Measurements from ENCODE around the gene CDX1. TPM values are rescaled to one million over a fixed set of nuclear protein-coding genes. Genes with fewer than 3 reads are reported as not detected.

CDX1 gene
- total RNA-seq, 2 experiments from 2014 or later, result not detected

- ATAC-seq (peak; percentile 98), DNase-seq (peak; percentile 86)
- Mint-ChIP-seq H3K27me3 (peaks cover 6% of the 10 kb centered on the region), H3K9me3 (no peaks in the 10 kb centered on the region), H3K27ac (no peak overlapping the region), H3K36me3 (ENCODE audit: low read depth) (no peaks in the 10 kb centered on the region), H3K4me3 (no peak overlapping the region), H3K4me1 (ENCODE audit: low read depth) (peaks cover 2% of the 10 kb centered on the region)
- ChIA-PET POLR2A (interaction anchor here (0.7 kb wide), 1 partner anchor 87 kb away, joined by 3 read pairs; no protein-coding TSS in a partner anchor), CTCF (interaction anchor here (0.6 to 4.7 kb wide), 19 partner anchors 8 to 212 kb away, joined by 3 to 47 read pairs (median 3); partner anchors contain the start of gene CDX1)
- TF ChIP-seq CTCF (IDR thresholded peaks at IDR 0.05), result peak; percentile 79
- intact Hi-C loops (cut with micrococcal nuclease), result loop anchor here (1.0 to 2.0 kb wide), 2 partner anchors 57 to 87 kb away; no protein-coding TSS in a partner anchor
These were observed 51.5 kb downstream of the CDX1 start for GRCh38 chr5:150217873-150218692.

- intact Hi-C loops (cut with micrococcal nuclease), result loop anchor here (1.0 to 2.0 kb wide), 2 partner anchors 57 to 88 kb away; no protein-coding TSS in a partner anchor
- POLR2A ChIA-PET, result no interaction called here
- Mint-ChIP-seq H3K9me3 (no peaks in the 10 kb centered on the region), H3K4me3 (no peak overlapping the region), H3K27ac (no peak overlapping the region), H3K4me1 (ENCODE audit: low read depth) (peaks cover 2% of the 10 kb centered on the region), H3K27me3 (peaks cover 6% of the 10 kb centered on the region), H3K36me3 (ENCODE audit: low read depth) (no peaks in the 10 kb centered on the region)
- no peak for ATAC-seq
- no peak for DNase-seq
- CTCF ChIA-PET, result interaction anchor here (0.6 to 4.7 kb wide), 18 partner anchors 9 to 213 kb away, joined by 3 to 47 read pairs (median 3); no protein-coding TSS in a partner anchor
- TF ChIP-seq CTCF (IDR thresholded peaks at IDR 0.05), result no peak
These were observed 52.1 kb downstream of the CDX1 start for GRCh38 chr5:150218693-150219035.

- ATAC-seq, result no peak
- CTCF ChIA-PET, result interaction anchor here (1.1 to 4.7 kb wide), 10 partner anchors 9 to 213 kb away, joined by 3 to 47 read pairs (median 4); no protein-coding TSS in a partner anchor
- no peaks in the 10 kb centered on the region for H3K36me3 Mint-ChIP-seq (ENCODE audit: low read depth)
- H3K9me3 Mint-ChIP-seq, result no peaks in the 10 kb centered on the region
- H3K27ac Mint-ChIP-seq, result no peak overlapping the region
- no peak overlapping the region for H3K4me3 Mint-ChIP-seq
- peaks cover 2% of the 10 kb centered on the region for H3K4me1 Mint-ChIP-seq (ENCODE audit: low read depth)
- no peak for TF ChIP-seq CTCF (IDR thresholded peaks at IDR 0.05)
- DNase-seq, result no peak
- POLR2A ChIA-PET, result no interaction called here
- peaks cover 6% of the 10 kb centered on the region for H3K27me3 Mint-ChIP-seq
- intact Hi-C loops (cut with micrococcal nuclease), result loop anchor here (2.0 kb wide), 1 partner anchor 88 kb away; no protein-coding TSS in a partner anchor
These were observed 52.6 kb downstream of the CDX1 start for GRCh38 chr5:150219142-150219541.

- ATAC-seq (no peak), DNase-seq (no peak)
- POLR2A ChIA-PET, result no interaction called here
- H3K9me3 Mint-ChIP-seq, result no peaks in the 10 kb centered on the region
- H3K36me3 Mint-ChIP-seq (ENCODE audit: low read depth), result no peaks in the 10 kb centered on the region
- CTCF ChIA-PET, result interaction anchor here (1.1 to 4.7 kb wide), 6 partner anchors 10 to 91 kb away, joined by 3 to 47 read pairs (median 6); no protein-coding TSS in a partner anchor
- TF ChIP-seq CTCF (IDR thresholded peaks at IDR 0.05), result no peak
- peaks cover 6% of the 10 kb centered on the region for H3K27me3 Mint-ChIP-seq
- H3K4me3 Mint-ChIP-seq, result no peak overlapping the region
- H3K4me1 Mint-ChIP-seq (ENCODE audit: low read depth), result peaks cover 2% of the 10 kb centered on the region
- intact Hi-C loops (cut with micrococcal nuclease), result loop anchor here (2.0 kb wide), 1 partner anchor 89 kb away; no protein-coding TSS in a partner anchor
- no peak overlapping the region for H3K27ac Mint-ChIP-seq
These were observed 53.3 kb downstream of the CDX1 start for GRCh38 chr5:150219861-150220260.

- CTCF ChIA-PET, result no interaction called here
- H3K4me3 Mint-ChIP-seq, result no peak overlapping the region
- intact Hi-C loops (cut with micrococcal nuclease), result no loop called here
These were observed 54.9 kb downstream of the CDX1 start for GRCh38 chr5:150221471-150221870.

More at GRCh38 chr5:150221471-150221870, 54.9 kb downstream of the CDX1 start:
- POLR2A ChIA-PET, result no interaction called here
- Mint-ChIP-seq H3K9me3 (no peaks in the 10 kb centered on the region), H3K27ac (no peak overlapping the region), H3K27me3 (peaks cover 4% of the 10 kb centered on the region), H3K4me1 (ENCODE audit: low read depth) (peaks cover 2% of the 10 kb centered on the region), H3K36me3 (ENCODE audit: low read depth) (no peaks in the 10 kb centered on the region)
- no peak for TF ChIP-seq CTCF (IDR thresholded peaks at IDR 0.05)
- ATAC-seq (no peak), DNase-seq (no peak)
